IPS DF 6.9 (cell line): ENCODE measurements around the gene SLC35E1.
"Not testable (repeated sequence)": the region's sequence is repeated elsewhere in the genome, so short reads cannot be mapped to it uniquely, and the experiment has no call there.

Experiments
- DNase-seq: peaks from one replicate; pipeline ENCODE4 v3.0.0-alpha.2; 2013; ENCODE audit warnings: low read depth, low spot score
- H3K27ac ChIP-seq: one replicate; pipeline ENCODE4 v1.5.1; 2013; ENCODE audit warnings: low read length, control low read depth
- H3K27me3 ChIP-seq: 2 replicates; pipeline ENCODE4 v1.6.1; 2013; ENCODE audit warnings: mild to moderate bottlenecking, low read length; ENCODE audit not compliant: control insufficient read depth, insufficient read depth
- H3K36me3 ChIP-seq: 2 replicates; pipeline ENCODE4 v1.6.1; 2013; ENCODE audit warnings: low read length; ENCODE audit not compliant: control insufficient read depth, insufficient read depth
- H3K4me1 ChIP-seq: 2 replicates; pipeline ENCODE4 v1.6.1; 2013; ENCODE audit warnings: low read length; ENCODE audit not compliant: control insufficient read depth, insufficient read depth
- H3K4me3 ChIP-seq: 2 replicates; pipeline ENCODE4 v1.5.1; 2013; ENCODE audit warnings: mild to moderate bottlenecking, low read length
- H3K9me3 ChIP-seq: 2 replicates; pipeline ENCODE4 v1.6.1; 2013; ENCODE audit warnings: low read length, inconsistent platforms; ENCODE audit not compliant: control insufficient read depth, insufficient read depth
- WGBS: extraction: QIAGEN DNeasy Blood & Tissue Kit; methylation state at CpG from one replicate; pipeline ENCODE4 v1.1.7; 2013; ENCODE audit warnings: mixed read lengths, missing lambda C conversion rate; ENCODE audit not compliant: insufficient read length, insufficient coverage; 5-methylcytosine and 5-hydroxymethylcytosine counted together

The SLC35E1 gene

DNA sequence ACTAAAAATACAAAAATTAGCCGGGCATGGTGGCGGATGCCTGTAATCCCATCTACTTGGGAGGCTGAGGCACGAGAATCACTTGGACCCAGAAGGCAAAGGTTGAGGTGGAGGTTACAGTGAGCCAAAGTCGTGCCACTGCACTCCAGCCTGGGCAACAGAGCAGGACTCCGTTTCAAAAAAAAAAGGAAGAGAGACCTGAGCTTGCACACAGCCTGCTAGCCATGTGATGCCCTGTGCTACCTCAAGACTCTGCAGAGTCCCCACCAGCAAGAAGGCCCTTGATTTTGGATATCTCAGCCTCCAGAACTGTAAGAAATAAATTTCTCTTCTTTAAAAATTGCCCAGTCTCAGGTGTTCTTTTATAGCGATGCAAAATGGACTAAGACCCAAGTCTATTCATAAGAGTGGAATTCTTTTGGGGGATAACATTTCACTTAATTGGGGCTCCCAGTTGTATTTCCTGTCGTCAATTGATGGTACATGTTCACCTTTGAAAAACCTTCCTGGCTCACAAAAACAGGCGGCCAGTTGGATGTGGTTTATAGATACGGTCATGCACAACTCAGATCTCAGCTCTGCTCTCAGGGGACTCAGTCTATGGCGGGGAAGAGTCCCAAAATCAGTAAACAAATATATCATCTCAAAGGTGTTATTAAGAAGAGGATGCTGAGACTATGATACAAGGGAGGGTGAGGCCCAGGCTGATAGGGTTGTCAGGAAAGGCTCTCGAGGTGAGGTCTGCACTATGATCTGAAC lies 27.6 kb downstream of the SLC35E1 start:
- Histone ChIP-seq H3K36me3 (no peaks in the 10 kb centered on the region), H3K27me3 (no peaks in the 10 kb centered on the region), H3K4me3 (no peak overlapping the region), H3K4me1 (no peaks in the 10 kb centered on the region), H3K27ac (no peak overlapping the region), H3K9me3 (no peaks in the 10 kb centered on the region)
- WGBS, result no CpG with 5 or more reads among the region's 11 CpGs
- DNase-seq, result no peak

GRCh38 chr19:16543734-16544133 lies 28.5 kb downstream of the SLC35E1 start:
- H3K27ac ChIP-seq, H3K4me3 ChIP-seq: not testable (repeated sequence)
- no CpG with 5 or more reads among the region's 6 CpGs for WGBS

DNA sequence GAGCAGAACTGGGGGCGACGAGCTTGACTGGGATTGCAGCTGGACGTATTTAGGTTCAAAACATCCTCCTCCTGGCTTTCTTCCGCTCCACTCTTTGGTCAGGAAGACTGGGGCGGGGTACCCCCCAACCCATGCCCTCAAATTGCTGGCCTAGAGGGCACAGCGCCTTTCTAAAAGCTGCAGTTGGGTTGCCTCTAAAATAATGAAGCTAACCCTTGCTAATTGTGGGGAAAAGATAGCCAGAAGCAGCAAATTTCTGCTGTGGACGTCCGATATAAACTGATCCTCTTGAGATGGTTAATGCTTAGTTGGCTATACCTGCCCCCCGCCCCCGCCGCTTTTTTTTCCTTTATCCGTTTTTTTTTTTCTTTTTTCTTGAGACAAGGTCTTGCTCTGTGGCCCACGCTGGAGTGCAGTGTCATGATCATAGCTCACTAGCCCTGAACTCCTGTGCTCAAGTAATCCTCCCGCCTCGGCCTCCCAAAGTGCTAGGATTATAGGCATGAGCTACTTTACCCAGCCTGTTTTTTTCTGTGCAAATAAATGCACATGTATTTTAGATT lies 29.2 kb downstream of the SLC35E1 start:
- H3K27ac ChIP-seq, result no peak overlapping the region
- no peaks in the 10 kb centered on the region for H3K4me1 ChIP-seq
- WGBS, result no CpG with 5 or more reads among the region's 15 CpGs
- no peaks in the 10 kb centered on the region for H3K36me3 ChIP-seq
- DNase-seq, result no peak
- H3K27me3 ChIP-seq, result no peaks in the 10 kb centered on the region
- H3K4me3 ChIP-seq, result peak overlapping the region; percentile 85
- no peaks in the 10 kb centered on the region for H3K9me3 ChIP-seq

More at GRCh38 chr19:16543734-16544133, 28.5 kb downstream of the SLC35E1 start:
- H3K27me3 ChIP-seq, H3K4me1 ChIP-seq, H3K9me3 ChIP-seq, H3K36me3 ChIP-seq, DNase-seq: not testable (repeated sequence)

DNA sequence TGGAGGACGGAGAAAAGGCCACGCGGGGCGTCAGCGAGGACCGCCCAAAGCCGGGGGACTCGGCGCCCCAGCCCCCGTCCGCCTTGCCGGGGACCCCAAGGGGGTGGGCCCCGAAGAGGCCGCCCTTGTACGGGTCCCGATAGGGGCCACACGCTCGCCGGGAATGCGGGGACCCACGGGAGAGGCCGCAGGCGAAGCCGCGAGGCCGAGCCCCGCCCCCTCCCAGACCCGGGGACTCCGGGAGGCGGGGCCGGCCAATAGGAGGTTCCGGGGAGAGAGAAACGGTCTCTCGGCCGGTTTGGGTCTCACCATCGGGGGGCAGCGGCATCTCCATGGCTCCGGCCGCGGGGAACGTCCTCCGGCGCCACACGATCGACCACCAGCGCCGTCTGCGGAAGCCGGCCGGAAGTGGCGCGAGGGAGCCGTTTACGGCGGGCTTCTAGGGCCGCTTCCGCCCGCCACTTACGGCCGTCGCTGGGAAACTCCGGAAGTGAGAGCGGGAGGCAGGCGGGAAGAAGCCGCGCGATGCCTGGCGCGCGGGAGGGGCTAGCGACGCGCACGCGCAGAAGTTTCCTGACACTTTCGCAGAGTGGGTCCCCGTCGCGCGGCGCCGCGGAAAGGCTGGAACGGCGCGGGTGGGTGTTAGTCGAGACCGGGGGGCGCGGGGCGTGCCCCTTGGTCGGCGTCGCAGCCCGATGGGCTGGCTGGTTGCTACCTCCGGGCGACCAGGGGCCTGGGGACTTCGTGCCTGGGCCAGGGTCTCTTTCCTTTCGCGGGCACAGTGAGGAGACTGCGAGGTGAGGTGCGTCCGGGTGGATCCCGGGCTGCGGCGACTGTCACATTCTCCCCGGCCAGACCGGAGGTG lies 29.9 kb downstream of the SLC35E1 start, which contains the start of gene CHERP:
Gene CHERP, minus strand, starts transcription at position 393 of the 865 bp plus-strand sequence. Its CDS starts 59 bp downstream, at position 334.
- Histone ChIP-seq H3K27me3 (no peaks in the 10 kb centered on the region), H3K4me3 (peak within 1 kb of the TSS; percentile 85), H3K36me3 (0 out of 2 replicates have a peak, but pooled peaks cover 6% of the 10 kb centered on the region), H3K9me3 (no peaks in the 10 kb centered on the region), H3K4me1 (no peaks in the 10 kb centered on the region), H3K27ac (no peak within 1 kb of the TSS)
- peak; percentile 82 for DNase-seq
- WGBS, result no CpG with 5 or more reads among the region's 108 CpGs

GRCh38 chr19:16541526-16542044 lies 30.6 kb downstream of the SLC35E1 start:
- no peaks in the 10 kb centered on the region for H3K9me3 ChIP-seq
- no peaks in the 10 kb centered on the region for H3K27me3 ChIP-seq
- no peak overlapping the region for H3K27ac ChIP-seq
- WGBS, result no CpG with 5 or more reads among the region's 29 CpGs
- H3K36me3 ChIP-seq, result 0 out of 2 replicates have a peak, but pooled peaks cover 6% of the 10 kb centered on the region
- peak overlapping the region; percentile 85 for H3K4me3 ChIP-seq
- H3K4me1 ChIP-seq, result no peaks in the 10 kb centered on the region
- no peak for DNase-seq

DNA sequence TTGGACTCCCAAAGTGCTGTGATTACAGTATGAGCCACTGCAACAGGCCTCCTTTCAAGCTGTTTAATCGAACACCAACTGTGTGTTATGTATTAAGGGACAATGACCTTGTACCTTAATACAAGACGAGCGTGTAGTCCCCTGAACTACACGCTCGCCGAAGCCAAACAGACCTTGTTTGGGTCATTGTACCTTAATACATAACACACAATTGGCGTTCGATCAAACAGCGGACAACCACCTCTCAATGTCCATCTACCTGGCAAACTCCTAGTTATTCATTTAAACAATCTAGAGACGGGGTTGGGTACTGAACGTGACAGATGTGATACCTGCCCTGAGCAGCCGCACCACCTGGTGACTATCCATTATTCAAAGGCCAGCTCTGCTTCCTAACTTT lies 31.3 kb downstream of the SLC35E1 start:
- no peak overlapping the region for H3K27ac ChIP-seq
- H3K4me3 ChIP-seq, result peak overlapping the region; percentile 85; the same call in 1 of the 2 replicates
- no peak for DNase-seq
- H3K27me3 ChIP-seq, result no peaks in the 10 kb centered on the region
- H3K9me3 ChIP-seq, result no peaks in the 10 kb centered on the region
- H3K4me1 ChIP-seq, result no peaks in the 10 kb centered on the region
- peaks cover 8% of the 10 kb centered on the region; the same call in 1 of the 2 replicates for H3K36me3 ChIP-seq
- WGBS, result no CpG with 5 or more reads among the region's 12 CpGs

GRCh38 chr19:16537111-16537510 lies 35.1 kb downstream of the SLC35E1 start:
- H3K4me3 ChIP-seq, result no peak overlapping the region
- WGBS, result no CpG with 5 or more reads among the region's 13 CpGs
- DNase-seq, result no peak
- no peaks in the 10 kb centered on the region for H3K27me3 ChIP-seq
- H3K4me1 ChIP-seq, result no peaks in the 10 kb centered on the region
- no peak overlapping the region for H3K27ac ChIP-seq
- no peaks in the 10 kb centered on the region for H3K9me3 ChIP-seq
- peaks cover 32% of the 10 kb centered on the region for H3K36me3 ChIP-seq

GRCh38 chr19:16536130-16536529 lies 36.1 kb downstream of the SLC35E1 start:
- H3K36me3 ChIP-seq, result peaks cover 40% of the 10 kb centered on the region
- no peak overlapping the region for H3K27ac ChIP-seq
- no CpG with 5 or more reads among the region's 9 CpGs for WGBS
- no peak overlapping the region for H3K4me3 ChIP-seq
- H3K27me3 ChIP-seq, result no peaks in the 10 kb centered on the region
- H3K4me1 ChIP-seq, result no peaks in the 10 kb centered on the region
- DNase-seq, result no peak
- H3K9me3 ChIP-seq, result no peaks in the 10 kb centered on the region

DNA sequence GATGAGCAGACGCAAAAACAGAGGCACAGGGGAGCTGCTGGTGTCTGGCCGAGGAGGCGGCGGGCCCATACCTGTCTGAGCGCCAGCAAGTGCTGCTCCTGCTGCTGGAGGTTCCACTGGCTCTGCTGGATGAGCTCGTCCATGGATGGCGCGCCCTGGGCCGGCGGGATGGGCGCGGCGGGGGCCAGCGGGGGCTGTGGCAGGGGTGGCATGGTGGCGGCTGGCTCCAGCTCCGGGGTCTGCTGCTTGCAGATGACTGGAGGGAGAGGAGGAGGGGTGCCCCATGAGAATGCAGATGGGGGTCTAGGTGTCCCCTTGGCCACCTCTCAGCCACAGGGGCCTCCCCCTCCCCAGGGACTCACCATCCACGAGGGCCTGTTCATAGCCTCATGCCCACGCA lies 36.8 kb downstream of the SLC35E1 start:
- H3K9me3 ChIP-seq, result no peaks in the 10 kb centered on the region
- peaks cover 47% of the 10 kb centered on the region for H3K36me3 ChIP-seq
- no peaks in the 10 kb centered on the region for H3K4me1 ChIP-seq
- no peak overlapping the region for H3K4me3 ChIP-seq
- H3K27me3 ChIP-seq, result no peaks in the 10 kb centered on the region
- H3K27ac ChIP-seq, result no peak overlapping the region
- WGBS, result no CpG with 5 or more reads among the region's 18 CpGs
- no peak for DNase-seq
